D341Med (cell line): Measurements from ENCODE around the gene BCKDHA.
"Not testable (repeated sequence)": the region's sequence is repeated elsewhere in the genome, so short reads cannot be mapped to it uniquely, and the experiment has no call there.

Experiments
- DNase-seq: peaks from one replicate; pipeline ENCODE4 v3.0.0; 2012; ENCODE audit warnings: low spot score

Gene BCKDHA

GRCh38 chr19:41405776-41406175 lies 8.2 kb downstream of the BCKDHA start:
- no peak for DNase-seq

GRCh38 chr19:41407271-41407670 lies 9.7 kb downstream of the BCKDHA start:
- DNase-seq, result no peak

DNA sequence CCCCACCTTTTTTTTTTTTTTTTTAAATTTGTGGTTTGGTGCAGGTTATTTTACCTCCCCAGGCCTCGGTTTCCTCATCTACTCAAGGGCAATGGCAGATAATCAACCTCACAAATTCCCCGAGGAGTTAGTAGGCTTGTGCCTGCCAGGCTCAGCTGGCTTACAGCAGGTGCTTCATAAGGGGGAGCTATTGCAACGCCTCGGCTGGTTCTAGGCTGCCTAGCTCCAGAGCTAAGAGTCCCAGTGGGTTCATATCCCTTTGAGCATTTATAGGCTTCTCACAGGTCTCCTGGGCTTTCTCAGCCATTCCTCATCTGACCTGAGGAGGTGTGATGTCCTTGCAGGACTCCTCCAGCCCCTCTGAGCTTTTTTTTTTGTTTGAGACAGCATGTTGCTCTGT lies 10.6 kb downstream of the BCKDHA start:
- peak; percentile 67 for DNase-seq

GRCh38 chr19:41408846-41409245 lies 11.2 kb downstream of the BCKDHA start:
- DNase-seq, result not testable (repeated sequence)

GRCh38 chr19:41409288-41409687 lies 11.7 kb downstream of the BCKDHA start:
- no peak for DNase-seq

GRCh38 chr19:41410336-41411054 lies 12.9 kb downstream of the BCKDHA start:
- DNase-seq, result no peak

DNA sequence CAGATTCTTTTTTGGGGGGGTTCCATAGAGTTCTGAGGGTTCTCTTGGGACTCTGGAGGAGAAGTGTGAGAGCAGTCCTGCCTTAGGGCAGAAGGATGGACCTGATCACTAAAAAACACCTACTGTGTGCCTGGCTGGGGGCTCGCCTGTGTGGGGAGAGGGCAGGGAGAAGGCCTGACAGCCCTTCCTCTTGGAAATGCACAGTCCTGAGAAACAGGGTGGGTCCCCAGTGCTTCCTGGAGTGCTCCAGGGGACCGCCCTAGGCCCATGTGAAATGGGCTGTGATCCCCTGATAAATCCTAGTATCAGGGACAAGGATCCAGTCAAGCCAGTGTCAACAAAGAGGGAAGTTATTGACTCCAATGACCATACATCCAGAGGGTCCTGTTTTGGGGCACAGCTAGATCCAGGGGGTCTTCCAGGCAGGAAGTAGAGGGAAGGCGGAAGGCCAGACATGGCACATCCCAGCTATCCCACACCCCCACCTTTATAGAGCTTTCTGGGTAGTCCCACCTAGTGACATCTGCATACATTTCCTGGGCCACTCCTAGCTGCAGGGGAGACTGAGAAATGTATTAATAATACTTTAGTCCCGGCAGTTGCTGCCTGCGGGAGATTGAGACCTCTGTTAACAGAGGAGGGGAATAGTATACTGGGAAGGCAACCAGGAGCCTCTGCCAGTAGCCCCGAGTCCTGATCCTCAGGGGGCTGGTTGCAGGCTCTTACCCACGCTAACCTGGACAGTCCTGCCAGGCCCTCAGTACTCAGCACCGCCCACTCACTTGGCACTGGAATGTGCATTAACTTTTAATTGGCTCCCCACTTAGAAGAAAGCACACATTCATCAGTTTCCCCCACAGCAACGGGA lies 13.7 kb downstream of the BCKDHA start:
- no peak for DNase-seq

- no peak for DNase-seq
Measured at GRCh38 chr19:41411968-41412265, 14.3 kb downstream of the BCKDHA start.

GRCh38 chr19:41412953-41413352 lies 15.3 kb downstream of the BCKDHA start:
- DNase-seq, result no peak

DNA sequence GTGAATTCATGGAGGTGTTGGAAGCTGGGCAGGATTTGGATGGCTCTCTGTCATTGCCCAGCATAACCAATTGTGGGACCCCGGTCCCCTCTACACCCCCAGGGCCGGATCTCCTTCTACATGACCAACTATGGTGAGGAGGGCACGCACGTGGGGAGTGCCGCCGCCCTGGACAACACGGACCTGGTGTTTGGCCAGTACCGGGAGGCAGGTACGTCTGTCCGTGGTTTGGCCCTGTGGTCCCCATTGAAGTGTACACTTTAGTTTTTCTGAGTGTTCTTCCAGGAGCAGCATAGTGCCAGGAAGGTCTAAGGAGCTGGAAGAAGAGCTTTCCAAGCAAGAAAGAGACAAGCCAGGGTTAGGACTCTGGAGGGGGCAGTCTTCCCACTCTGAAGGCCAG lies 16.3 kb downstream of the BCKDHA start:
- no peak for DNase-seq

DNA sequence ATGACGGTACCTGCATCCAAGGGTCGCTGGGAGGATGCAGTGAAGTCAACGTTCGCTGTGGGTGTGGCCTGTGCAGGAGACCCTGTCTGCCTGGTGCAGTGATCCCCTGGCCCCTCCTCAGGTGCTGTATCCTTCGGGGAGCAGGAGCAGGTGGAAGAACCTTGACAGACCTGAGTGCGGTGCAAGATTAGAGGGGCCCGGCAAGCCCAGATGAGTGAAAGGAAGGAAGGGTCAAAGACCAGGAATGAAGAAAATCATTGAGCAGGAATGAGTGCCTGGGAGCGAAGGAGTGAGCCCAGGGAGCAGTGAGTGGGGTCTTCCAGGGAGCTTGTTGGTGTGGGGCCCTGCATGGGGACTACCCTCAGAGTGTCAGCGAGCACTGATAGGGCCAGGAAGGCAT lies 16.8 kb downstream of the BCKDHA start:
- no peak for DNase-seq

DNA sequence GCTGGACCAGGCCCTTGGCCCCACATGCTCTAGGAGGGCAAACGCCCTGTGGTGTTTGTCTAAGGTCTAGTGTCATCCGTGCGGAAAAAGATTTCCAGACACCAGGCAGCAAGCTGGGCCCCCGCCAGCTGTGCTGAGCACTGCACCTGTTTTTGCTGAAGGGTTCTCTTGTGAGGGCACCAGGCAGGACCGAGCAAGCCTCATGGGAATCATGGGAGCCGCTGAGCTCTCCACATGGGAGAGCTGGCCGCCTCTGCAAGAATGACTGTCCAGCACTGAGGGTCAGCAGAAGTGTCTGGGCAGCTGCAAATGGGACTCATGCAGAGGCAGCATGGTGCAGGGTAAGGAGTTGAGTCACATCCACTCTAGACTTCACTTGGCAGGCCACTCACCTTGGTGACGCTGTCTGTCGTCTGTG lies 17.5 kb downstream of the BCKDHA start:
- DNase-seq, result no peak

GRCh38 chr19:41416194-41416674 lies 18.6 kb downstream of the BCKDHA start:
- DNase-seq, result no peak

DNA sequence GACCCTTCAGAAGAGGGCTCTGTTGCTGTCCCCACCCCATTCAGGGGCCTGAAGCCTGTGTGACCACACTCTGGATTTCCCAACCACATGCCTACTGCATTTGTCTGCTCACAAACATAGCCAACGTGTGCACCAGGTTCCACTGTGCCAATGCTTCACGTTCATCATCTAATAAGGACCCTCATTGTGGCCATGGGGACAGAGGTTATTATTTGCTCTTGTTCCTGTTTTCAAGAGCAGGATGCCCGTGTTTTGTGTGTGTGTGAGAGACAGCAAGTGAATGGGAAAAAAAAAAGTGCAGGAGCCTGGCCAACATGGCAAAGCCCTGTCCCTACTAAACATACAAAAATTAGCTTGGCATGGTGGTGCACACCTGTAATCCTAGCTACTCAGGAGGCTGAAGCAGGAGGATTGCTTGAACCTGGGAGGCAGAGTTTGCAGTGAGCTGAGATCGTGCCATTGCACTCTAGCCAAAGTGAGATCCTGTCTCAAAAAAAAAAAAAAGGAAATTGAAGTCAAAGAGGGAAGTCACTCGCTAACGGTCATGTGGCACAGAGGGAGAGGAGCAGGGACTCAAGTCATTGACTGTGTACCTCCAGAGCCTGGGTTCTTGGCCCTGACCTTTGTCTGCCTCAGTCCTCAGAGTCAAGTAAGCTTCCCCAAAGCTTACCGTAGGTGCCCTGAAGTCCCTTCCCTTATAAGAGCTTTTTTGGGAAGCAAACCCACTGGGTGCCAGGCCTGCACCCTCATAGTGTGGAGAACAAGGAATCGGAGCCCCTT lies 22.7 kb downstream of the BCKDHA start:
- no peak for DNase-seq

DNA sequence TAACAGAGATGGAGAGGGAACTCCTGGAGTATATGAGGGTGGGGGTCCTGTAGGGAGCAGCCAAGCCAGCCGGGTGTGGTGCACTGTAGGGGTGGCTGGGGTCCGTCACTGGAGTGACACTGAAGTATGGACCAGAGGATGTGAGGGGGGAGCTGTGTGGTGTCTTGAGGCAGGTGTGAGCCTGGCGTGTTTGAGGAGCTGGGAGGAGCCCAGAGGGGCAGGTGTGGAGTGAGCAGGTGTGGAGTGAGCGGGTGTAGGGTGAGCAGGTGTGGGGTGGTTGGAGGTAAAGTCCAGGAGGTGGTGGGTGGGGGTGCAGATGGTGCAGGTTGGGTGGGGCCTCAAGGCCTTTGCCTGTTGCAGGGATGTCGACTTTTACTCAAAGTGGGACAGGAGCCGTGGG lies 23.7 kb downstream of the BCKDHA start:
- DNase-seq, result no peak

GRCh38 chr19:41421973-41422372 lies 24.4 kb downstream of the BCKDHA start:
- DNase-seq, result no peak

DNA sequence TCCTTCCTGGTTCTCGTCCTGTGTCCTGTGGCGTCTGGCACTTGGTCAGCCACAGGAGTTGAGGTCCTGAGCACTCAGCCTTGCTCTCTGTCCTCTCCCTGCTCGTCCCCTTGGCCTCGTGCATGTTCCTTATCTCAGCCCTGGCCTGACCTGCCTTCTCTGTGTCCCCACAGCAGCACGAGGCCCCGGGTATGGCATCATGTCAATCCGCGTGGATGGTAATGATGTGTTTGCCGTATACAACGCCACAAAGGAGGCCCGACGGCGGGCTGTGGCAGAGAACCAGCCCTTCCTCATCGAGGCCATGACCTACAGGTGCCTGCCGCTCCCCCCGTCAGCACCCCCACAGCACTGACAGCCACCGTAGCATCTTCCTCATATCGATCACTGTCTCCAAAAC lies 24.8 kb downstream of the BCKDHA start:
- no peak for DNase-seq

DNA sequence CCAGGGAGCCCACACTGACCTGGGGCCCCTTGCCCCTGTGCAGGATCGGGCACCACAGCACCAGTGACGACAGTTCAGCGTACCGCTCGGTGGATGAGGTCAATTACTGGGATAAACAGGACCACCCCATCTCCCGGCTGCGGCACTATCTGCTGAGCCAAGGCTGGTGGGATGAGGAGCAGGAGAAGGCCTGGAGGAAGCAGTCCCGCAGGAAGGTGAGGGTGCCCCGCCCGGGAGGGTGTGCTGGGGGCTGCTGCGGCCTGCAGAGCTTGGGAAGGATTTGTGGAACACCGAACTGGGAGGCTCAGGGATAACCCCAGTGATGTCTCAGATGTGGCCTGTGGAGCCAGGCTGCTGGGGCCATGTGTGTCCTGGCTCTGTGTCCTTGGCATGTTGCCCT lies 25.3 kb downstream of the BCKDHA start:
- no peak for DNase-seq

- DNase-seq, result no peak
Measured at GRCh38 chr19:41424335-41425173, 26.9 kb downstream of the BCKDHA start.

DNA sequence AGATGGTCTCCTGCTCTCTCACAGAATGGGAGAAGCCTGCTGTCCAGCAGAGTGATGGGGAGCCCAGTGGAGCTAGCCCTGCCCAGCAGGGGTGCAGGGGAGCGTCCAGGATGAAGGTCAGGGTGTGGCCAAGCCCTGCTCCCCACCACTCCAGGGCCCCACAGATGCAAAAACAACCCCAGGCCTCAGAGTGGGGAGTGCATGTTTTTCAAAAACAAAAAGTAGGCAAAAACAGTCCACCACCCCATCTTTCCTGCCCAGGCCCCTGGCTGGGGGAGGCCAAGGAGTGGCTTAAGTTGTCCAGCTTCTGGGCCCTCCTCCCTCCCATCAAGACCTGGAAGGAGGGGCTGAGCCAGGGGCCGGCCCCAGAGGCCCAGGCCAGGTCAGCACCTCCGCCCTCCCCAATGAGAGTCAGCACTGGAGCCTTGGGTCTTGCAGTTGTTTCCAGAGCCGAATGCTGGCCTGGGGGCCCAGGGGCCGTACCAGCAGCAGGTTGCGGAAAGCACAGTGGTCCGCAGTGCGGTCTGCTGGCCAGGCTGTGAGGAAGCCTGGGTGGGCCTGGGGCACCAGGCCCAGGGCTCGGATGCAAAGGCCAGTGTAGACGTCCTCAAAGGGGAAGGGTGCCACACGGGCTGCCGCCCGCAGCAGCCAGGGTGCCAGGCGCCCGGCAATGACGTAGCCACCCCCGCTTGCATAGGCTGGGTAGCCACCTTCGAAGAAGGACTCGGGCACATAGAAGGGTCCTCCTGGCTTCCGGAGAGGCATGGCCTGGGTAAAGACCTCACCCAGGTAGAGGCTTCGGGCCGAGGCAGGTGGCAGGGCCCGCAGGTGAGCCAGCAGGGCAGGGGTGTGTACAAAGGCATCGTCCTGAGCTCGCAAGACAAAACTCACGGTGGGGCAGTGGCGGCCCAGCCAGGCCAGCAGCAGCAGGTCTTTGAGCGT lies 27.8 kb downstream of the BCKDHA start:
- no peak for DNase-seq
